ENCODE measurements around the gene DND1.
"Not testable (repeated sequence)": the region's sequence is repeated elsewhere in the genome, so short reads cannot be mapped to it uniquely, and the experiment has no call there.

The DND1 gene

DNA sequence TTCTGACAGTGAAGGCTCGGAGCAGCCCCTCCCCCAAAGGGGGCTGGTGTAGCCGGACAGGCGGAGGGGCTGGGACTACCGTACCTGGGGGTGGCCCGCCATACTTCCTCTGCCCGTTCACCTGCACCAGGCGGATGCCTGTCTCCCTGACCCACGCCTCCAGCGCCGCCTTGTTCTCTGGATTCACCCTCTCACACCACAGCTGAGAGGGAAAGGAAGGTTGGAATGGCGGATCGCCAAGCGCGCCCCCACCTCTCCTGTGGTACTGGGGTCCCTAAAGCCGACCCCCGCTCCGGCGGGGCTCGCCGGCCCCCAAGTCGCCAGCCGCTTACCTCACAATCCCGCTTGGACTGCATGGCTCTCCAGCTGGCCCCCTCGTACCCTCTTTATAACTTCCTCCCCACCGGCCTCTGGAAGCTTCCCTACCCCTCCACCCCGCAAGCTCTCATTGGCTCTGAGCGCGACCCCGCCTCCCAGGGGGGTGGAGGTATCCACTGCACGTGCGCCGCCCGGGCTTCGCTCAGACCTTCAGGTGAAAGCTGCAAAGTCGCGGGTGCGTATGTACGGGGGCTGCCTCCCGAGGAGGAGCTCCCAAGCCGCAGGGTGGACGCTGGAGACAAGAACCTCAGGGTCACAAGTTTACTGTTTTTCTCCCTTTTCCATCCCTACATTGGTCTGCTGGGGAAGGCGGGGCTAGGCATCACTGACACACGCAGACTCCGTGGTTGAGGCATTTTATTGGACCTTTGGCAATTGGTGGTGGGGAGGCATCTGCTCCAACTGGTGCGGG lies at the start of gene DND1:
DND1 (minus strand) TSS at position 390 of the 790 bp plus-strand sequence; CDS start at position 356, 34 bp downstream.
- DNase-seq (ENCODE audit: low spot score) = no peak

GRCh38 chr5:140721395-140721794 lies 48.0 kb upstream of the DND1 start:
- DNase-seq (ENCODE audit: low spot score) = not testable (repeated sequence)

- not testable (repeated sequence) for DNase-seq (ENCODE audit: low spot score)
These were observed 47.4 kb upstream of the DND1 start for GRCh38 chr5:140720738-140721137.

DNA sequence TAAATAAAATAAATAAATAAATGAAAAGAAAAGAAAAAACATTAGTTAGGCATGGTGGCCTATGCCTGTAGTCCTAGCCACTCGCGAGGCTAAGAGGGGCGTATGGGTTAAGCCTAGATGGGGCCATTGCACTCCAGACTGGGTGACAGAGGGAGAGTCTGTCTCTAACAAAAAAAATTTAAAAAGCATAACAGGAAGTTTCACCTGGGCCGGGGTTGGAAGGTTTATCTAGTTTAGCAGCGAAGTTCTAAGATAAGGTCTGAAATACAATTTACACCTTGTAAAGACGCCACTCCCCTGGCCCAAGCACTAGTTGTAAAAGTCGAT lies 44.9 kb upstream of the DND1 start:
- DNase-seq (ENCODE audit: low spot score) = no peak

- not testable (repeated sequence) for DNase-seq (ENCODE audit: low spot score)
These were observed 42.9 kb upstream of the DND1 start for GRCh38 chr5:140716238-140716637.

GRCh38 chr5:140713562-140714094 lies 40.3 kb upstream of the DND1 start:
- DNase-seq (ENCODE audit: low spot score) = no peak

DNA sequence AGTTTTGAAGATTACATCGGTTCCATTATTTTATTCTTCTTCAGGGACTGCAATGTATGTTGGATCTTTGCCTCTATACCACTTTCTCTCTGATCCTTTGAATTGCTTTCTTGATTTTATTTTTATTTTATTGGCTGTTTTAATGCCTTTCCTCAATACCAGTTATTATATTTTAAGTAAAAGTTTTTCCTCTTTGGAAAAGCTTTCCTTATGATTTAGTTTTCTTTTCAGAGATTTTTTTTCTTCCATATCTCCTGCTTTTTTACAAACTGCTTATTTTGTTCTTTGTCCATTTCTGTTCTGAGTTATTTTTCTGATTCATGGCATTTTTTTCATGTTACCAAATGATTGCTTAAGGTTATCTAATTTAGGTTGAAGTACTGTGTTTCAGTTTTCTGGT lies 38.4 kb upstream of the DND1 start:
- DNase-seq (ENCODE audit: low spot score) = no peak

DNA sequence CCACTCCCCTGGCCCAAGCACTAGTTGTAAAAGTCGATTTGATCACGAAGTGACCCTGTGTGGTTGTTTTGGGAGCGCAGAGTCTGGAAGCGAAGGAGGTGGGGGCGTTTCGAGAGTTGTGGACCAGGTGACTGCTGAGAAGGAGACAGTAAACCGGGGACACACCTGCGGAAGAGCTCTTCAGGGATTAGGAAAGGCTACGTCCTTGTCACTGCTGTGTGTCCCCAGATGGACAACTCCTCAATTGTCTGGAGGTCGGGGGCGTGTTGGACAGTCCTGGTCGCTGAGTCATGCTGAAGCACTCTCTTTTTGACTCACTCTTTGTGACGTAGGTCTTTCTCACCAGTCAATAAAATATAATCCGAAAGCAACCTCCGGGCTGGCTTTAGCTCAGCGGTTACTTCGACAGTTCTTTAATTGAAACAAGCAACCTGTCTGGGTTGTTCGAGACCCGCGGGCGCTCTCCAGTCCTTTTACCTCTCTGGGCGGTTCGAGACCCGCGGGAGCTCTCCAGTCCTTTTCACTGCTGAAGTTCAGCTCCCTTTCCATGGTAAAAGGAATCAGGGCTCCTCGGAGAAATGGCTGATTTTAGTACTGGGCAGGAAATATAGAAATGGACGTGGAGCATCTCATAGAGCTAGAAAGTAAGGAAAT lies 37.6 kb upstream of the DND1 start:
- DNase-seq (ENCODE audit: low spot score) = peak; percentile 77

DNA sequence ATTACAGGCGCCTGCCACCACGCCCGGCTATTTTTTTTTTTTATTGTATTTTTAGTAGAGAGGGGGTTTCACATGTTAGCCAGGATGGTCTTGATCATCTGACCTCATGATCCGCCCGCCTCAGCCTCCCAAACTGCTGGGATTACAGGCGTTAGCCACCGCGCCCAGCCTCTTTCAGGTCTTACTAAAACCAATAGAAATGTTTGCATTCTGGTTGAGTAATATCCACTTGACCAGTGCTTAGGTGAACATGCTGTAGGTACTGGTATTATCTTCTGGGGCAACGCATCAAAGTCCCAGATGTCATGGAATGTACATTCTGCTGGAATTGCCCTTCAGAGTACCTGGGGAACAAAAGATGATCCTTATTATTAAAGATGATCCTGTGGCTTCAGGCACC lies 35.4 kb upstream of the DND1 start:
- DNase-seq (ENCODE audit: low spot score) = not testable (repeated sequence)

- no peak for DNase-seq (ENCODE audit: low spot score)
These were observed 34.4 kb upstream of the DND1 start for GRCh38 chr5:140707812-140708211.

DNA sequence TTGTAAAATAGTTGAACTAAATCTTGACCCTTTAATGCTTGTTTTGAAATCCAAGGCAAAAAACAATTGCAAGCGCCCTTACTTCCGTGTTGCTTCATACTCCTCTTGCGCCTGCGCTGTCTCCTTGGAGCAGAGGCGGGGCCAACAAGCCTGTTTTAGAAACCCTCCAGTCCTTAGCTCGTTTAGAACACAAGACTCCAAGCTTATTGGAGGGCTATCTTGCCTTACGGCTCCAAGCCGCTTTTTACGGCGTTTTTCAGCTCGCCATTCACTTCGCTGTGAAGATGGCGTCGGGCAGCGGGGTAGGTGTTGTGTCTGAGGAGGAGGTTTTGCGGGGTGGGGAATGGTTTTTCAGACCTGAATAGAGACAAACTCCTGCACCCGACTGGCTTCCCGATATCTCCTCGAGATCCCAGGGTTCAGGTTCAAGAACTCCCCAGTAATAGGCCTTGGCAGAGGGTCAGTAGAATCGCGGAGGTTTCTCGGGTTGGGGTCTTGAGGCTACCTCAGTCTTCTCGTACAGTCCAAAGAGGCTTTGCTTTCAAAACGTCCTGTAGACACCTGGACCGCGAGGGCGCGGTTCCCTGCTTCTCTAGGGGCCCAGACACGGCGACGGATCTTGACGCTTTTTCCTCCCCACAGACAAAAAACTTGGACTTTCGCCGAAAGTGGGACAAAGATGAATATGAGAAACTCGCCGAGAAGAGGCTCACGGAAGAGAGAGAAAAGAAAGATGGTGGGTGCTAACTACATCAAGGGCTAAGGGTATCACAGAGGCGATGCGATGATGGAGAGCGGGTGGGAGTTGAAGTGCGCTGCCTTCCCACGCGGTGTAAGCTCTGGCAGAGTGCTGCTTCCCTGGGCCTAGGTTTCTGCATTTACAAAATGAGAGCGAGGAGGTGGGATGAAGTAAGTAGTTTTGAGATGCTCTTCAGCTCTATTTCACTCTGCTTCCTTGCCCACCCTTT lies 27.1 kb upstream of the DND1 start, which contains the start of gene ZMAT2:
ZMAT2 (plus strand) TSS at position 271 of the 968 bp plus-strand sequence; CDS start at position 285, 14 bp downstream.
- peak; percentile 99 for DNase-seq (ENCODE audit: low spot score)

- DNase-seq (ENCODE audit: low spot score) = no peak
These were observed 23.6 kb upstream of the DND1 start for GRCh38 chr5:140696891-140697492.

DNA sequence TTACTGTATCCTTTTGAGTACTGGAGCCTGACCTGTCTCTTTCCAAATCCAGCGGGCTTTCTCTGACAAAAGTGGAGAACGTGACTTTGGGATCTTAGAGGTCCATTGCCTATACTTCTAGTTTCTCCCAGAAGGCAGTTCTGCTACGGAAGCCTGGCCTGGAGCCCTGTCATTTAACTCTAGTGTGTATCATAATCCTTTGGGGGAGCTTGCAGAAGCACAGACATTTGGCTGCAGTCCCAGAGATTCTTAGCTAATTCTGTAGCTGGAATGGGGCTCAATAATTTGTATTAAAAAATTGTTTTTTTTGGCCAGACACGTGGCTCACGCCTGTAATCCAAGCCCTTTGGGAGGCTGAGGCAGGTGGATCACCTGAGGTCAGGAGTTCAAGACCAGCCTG lies 20.9 kb upstream of the DND1 start:
- no peak for DNase-seq (ENCODE audit: low spot score)

DNA sequence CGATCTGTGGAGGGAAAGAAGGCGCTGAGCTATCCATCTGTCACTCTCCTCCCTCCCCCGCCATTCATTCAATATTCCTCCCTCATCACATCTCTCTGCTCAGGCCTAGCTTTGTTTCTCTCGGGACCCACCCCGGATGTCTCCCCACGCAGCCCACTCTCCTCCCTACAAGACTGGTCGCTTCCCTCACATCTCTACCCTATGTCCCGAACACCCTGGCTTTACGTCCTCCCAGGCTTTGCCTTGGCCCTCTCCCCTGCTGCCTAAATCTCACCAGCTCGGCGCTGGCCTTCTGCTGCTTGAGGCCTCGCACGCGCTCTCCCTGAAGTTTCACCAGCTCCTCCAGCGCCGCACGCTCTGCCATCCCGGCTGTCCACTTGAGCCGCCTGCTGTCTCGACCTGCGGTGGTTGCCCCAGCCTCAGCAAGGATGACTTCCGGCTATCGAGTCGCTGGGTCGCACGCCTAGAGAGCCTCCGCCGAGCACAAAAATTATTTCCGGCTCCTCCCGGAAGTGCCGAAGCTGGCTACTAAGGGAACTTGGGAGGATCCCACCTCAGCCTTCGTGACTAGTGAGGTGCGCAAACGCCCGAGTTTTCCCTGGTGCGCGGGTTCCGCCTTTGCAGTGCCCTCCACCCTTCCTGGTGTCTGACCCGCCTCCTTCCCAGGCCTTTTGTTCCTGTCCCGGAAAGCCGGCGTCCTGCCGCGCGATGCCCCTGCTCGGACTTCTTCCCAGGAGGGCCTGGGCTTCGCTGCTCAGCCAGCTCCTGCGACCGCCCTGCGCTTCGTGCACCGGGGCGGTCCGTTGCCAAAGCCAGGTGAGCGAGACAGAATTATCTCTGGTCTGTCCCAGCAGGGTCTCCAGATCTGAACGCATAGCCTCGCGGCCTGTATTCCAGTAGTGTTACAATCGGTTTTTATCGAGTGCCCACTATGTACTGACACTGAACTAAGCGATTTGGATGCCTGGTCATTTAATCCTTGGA lies 17.9 kb upstream of the DND1 start, which contains the start of the genes HARS1 and HARS2:
HARS1 (minus strand) TSS at position 430 of the 984 bp plus-strand sequence; CDS start at position 364, 66 bp downstream.
HARS2 (plus strand) TSS at position 515 of the 984 bp plus-strand sequence; CDS start at position 709, 194 bp downstream.
- DNase-seq (ENCODE audit: low spot score) = peak; percentile 90

- DNase-seq (ENCODE audit: low spot score) = no peak
These were observed 17.1 kb upstream of the DND1 start for GRCh38 chr5:140690376-140690932.

DNA sequence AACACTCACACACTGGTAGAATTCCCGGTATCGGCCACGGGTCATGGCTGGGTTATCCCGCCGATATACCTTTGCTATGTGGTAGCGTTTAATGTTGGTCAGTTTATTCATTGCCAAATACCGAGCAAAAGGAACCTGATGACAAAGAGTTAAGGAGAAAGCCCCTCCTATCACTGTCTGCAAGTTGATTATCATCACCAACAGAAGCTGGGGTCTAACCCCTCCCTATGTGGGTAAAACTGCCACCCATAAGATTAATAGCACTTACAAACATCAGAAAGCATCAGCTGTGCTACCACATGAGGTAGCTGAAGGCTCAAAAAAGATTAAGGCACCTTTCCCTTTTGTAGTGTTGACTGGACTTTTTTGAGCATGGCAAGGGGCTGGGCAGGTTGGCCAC lies 5.6 kb upstream of the DND1 start:
- DNase-seq (ENCODE audit: low spot score) = no peak

GRCh38 chr5:140677947-140678346 lies 4.6 kb upstream of the DND1 start:
- no peak for DNase-seq (ENCODE audit: low spot score)

DNA sequence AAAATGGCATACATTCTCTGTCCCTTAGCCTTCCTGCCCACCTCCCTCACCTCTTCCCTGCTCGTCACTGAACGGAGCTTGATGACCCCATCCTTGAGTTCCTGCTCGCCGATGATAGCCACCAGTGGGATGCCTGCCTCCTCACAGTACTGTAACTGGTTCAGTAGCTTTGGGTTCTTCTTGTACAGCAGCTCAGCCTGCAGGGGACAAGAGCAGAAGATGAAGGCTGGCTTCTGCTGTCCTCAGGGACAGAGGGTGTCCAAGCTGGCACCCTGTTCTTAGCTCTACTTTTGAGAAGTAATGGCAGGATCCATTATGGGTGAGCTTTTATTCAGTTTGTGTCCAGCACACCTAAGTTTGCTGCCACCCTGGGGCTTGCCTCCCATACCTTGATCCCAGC lies 1.3 kb upstream of the DND1 start:
- DNase-seq (ENCODE audit: low spot score) = no peak

DNA sequence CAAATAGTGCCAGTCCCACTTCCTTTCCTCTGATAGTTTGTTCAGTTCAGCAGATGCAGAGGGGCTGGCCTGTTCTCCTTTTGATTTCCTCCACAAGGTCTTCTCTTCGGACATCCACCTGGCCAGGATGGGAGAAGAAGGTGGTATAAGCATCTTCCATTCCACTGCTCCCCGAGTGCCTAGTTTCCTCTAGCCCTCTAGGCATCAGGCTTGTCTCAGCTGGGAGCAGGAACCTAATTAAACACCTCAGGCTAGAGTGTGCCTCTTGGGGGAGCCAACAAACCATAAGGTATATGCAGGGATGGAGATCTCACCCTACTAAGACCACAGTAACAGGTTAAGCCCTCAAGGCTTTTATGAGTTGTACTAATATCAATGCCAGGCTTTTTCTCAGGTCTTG lies 835 bp upstream of the DND1 start:
- no peak for DNase-seq (ENCODE audit: low spot score)

All from putamen (tissue), 1 donor.